NCI-H446 (cell line): ENCODE data around the gene DIP2B.
"Not testable (repeated sequence)": the region's sequence is repeated elsewhere in the genome, so short reads cannot be mapped to it uniquely, and the experiment has no call there.

ENCODE experiments used
- DNase-seq, 2 experiments: peaks; one replicate each; lab custom pipeline; 2025; lab: John Stamatoyannopoulos, UW

The DIP2B gene

DNA sequence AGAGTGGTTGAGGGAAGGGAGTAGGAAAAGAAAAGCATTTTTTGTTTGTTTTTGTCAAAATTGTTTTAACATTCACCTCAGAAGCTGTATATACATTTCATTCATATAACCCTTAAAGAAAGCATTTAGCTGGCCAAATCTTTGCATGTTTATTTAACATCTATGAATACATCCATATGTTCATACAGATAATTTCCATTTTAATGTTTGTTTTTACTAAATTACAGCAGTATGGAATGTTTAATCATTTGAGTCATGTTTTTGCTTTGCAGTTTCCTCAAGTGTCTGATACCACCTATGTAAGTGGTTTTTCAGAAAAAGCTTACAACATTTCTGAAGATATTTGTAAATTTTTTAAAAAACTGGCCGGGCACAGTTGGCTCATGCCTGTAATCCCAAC lies 174.8 kb downstream of the DIP2B start:
- no peak for DNase-seq

DNA sequence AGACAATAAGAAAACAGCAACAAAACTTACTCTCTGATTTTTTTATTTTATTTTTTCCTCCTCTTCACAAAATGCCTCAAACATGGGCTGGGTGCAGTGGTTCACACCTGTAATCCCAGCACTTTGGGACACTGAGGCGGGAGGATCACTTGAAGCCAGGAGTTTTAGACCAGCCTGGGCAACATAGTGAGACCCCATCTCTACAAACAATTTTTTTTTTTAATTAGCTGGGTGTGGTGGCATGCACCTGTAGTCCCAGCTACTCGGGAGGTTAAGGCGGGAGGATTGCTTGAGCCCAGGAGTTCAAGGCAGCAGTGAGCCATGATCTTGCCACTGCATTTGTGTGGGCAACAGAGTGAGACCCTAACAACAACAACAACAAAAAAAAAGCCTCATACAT lies 176.3 kb downstream of the DIP2B start:
- DNase-seq: not testable (repeated sequence)

DNA sequence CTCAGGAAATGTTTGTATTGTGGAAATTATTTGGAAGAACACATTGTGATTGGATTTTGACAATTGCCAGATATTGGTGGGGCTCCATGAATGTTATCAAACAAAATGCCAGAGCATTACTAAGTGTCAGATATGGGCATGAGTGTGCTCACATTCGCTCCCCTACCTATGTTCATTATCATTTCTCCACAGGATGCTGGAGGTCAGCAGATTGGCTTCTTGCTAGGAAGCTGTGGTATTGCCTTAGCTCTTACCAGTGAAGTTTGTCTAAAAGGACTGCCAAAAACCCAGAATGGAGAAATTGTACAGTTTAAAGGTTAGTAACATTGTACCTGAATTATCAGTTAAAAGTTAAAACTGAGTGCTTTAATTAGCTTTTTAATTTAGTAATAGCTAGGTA lies 180.9 kb downstream of the DIP2B start:
- no peak for DNase-seq

DNA sequence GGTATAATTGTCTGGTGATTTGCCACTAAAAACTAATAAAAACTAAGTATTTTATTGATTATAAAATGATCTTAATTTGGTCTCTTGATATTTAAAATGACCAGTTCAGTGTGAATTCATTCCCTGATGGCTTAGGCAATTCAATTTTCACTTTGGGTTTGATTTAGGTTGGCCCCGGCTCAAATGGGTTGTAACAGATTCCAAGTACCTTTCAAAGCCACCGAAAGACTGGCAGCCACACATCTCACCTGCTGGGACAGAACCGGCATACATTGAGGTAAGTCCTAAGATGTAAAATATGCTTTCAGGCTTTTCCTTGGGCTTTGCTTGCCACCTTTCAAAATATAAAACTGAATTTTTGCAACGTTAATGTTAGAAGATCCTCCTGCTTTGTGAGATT lies 181.6 kb downstream of the DIP2B start:
- no peak for DNase-seq

DNA sequence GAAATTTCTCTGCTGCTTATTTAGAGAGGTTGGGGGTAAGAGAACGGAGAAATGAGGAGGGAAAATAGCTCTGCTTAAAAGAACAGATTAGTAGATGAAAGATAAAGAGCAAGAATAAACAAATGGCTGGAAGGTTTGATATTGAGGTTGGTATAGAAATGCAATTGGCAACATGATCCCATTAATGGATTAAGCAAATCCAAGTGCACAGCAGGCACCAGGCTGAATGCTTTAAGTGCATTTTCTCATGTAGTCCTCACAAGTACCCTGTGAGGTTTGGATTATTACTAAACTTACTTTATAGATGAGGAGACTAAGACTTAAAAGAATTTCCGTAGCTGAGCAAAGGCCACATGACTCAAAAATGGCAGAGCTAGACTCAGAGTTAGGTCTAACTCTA lies 182.2 kb downstream of the DIP2B start:
- no peak for DNase-seq

DNA sequence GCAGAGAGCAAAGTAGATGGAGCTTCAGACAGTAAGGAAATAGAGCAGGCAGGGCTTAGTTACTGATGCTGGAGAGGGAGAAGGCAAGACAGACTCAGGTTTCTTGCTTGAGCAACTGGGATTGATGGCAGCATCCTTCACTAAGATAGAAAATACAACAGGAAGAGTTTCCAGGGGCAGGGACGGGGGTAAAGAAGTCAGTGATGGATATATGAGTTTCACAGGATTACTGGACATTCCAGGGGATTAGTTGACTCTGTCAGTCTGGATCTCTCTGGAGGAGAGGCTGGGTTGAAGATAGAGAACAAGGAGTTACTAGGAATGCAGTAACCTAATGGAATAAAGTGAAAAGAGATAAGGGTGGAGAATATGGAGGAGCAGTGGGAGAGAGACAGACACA lies 184.7 kb downstream of the DIP2B start:
- DNase-seq: no peak

DNA sequence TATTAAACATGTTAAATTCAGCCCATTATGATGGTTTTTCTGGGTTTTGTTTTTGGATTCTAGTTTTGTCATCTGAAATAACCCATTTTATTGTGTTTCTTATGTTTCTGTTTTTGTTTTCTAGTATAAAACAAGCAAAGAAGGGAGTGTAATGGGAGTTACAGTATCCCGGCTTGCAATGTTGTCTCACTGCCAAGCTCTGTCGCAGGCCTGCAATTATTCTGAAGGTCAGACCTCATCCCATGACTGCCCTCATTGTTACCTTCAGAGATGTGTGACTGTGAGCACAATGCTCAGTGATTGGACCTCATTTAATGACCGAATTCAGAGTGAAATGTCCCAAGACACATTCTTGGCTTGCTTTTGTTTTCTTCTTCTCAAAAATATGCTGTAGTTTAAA lies 186.1 kb downstream of the DIP2B start:
- DNase-seq: no peak

DNA sequence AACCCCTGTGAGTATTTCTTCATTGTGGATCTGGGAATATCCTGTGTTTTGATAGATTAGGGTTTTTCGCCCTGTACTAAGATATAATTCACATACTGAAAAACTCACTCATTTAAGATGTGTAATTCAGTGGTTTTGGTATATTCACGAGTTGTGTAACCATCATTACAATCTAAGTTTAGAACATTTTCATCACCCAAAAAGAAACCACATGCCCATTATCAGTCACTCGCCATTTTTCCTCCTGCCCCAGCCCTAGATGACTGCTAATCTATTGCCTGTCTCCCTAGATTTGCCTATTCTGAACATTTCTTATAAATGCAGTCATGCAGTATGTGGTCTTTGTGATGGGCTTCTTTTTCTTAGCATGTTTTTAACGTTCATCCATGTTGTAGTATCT lies 191.2 kb downstream of the DIP2B start:
- DNase-seq: no peak

DNA sequence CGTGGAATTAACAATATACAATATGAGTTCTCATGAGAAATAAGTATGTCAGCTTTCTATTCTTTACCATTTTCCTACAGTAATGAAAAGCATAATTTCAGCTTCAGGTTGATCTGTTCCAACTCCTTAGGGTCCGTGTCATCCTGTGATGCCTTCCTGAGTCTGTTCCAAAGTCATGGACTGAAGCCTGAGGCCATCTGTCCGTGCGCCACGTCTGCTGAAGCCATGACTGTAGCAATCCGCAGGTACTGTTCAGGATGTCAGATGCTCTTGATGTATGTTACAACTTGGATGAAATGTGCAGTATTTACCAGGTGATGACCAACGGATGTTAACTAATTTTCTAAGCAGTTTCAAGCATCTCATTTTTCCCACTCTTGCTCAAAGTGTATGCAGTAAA lies 192.1 kb downstream of the DIP2B start:
- no peak for DNase-seq

DNA sequence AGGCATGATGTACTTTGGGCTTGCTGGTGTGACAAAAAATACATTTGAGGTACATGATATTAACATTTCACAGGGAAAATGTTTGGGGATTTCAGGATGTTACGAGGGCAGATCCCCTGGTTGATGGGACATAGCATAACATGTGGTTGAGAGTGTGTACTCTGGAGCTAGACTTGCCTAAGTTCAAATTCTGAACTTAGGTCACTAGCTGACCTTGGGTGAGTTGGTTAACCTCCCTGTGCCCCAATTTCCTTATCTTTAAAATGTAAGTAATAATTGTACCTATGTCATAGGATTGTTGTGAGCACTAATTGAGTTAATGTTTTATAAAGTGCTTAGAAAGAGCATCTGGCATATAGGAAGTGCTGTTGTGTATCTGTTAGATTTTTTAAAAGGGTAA lies 194.4 kb downstream of the DIP2B start:
- no peak for DNase-seq

DNA sequence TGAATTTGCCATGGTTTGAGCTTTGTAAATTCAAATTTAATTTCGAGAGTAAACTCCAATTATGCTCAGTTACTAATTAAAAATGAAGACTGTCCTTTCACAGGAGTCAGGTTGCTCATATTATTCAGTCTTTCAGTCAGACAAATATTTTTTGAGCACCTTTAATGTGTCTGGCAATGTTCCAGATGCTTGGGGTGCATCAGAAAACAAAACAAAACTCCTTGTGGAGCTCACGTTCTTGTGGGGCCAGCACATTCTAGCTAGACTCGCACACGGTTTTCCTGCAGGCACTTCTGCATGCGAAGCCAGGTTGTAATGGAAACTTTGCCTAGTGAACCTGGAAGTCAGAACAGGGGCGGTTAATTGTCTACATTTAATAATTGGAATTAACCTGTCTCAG lies 195.2 kb downstream of the DIP2B start:
- no peak for DNase-seq

DNA sequence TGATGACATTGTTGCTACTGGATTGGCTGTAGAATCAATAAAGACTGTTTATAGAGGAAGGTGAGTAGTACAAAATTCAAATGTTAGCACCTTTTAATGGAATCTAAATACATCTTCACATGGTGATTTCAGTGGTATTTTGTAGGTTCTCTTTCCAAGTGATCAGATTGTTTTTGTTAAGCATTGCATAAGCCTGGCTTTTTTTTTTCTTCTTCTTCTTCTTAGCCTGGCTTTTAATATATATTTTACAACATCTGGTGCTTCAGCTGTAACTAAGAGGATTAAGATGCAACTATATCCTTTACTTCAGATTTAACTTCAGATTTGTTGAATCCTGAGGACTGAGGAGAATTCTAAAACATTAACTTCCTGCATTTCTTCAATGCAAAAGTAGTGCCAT lies 201.8 kb downstream of the DIP2B start:
- no peak for DNase-seq

DNA sequence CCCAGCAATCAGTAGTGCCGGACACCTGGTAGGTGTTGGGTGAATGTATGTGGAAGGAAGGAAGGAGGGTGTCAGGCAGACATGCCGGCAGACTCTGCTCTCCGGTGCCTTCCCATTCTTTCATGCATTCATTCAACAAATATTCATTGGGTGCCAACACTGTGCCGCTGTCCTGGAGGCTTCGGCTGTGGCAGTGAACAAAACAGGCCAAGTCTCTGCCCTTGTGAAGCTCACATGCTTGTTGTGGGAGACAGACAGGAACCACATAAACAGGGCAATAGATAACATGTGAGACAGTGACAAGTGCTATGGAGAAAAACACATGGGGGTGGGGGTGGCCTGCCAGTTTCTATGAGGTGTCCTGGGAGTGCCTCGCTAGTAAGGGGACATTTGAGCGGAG lies 202.6 kb downstream of the DIP2B start:
- DNase-seq: no peak

DNA sequence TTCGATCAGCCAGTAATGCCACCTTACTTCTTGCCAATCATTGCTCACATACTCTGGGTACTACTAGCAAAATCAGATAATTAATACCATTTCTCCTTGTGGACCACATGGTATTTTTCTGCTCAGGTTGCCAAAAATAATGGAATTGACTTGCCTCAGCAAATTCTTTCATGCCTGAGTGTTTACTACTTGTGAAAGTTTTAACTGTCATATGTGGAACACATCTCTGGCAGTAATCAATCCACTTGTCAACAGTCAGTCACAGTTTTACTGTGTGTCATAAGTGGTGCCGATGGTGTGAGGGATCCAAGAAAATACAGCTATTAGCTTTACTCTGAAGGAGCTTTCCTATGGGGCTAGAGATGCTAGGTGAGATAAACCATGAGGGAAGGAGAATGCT lies 203.8 kb downstream of the DIP2B start:
- peak in 1 of 2 experiments; percentile 24 for DNase-seq

DNA sequence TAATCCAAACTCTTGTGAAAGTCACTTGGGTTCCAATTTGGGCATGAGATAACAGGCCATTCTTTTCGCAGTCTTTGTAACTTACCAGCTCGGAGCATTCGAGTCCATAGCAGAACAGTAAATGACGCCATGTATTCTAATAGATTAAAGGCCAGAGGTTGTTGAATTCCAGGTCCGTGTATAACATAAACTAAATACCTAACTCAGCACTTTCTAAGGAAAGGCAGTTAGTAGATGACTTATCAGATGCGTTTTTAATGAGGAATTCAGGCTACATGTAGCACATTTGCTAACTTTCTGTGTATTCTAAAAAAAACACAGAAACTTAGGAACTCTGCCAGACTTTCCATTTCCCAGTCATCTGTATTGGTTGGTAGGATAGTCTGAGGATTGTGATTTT lies 206.3 kb downstream of the DIP2B start:
- no peak for DNase-seq

DNA sequence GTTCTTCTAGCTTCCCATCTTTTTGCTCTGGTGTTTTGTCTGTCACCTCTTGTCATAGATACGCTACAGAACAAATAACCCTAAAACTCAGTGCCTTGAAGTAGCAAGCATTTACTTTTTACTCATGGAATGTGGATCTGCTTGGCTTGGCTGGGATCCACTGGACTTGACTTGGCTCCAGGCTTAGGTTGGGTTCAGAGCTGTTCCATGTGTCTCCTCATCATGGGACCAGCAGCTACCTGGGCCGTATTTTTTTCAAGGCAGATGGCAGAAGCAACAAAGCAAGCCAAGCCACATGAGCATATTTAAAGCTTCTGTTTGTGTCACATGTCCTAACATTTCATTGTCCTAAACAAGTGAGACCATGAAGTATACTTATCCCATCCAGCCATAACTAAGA lies 210.4 kb downstream of the DIP2B start:
- DNase-seq: no peak

DNA sequence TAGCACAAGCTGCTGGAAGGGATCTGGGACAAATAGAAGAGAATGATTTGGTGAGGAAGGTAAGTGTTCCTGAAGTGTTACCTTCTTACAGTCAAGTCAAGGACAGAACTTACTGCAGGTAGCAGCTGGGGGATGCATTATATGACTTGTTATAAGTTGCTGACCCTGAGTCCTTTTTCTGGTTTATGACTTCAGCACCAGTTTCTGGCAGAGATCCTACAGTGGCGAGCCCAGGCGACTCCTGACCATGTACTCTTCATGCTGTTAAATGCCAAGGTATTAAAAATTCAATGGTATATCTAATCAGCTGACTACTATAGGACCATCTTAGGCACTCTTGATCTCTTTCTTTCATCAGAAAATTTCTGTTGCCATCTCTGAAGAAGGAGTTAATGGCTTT lies 214.0 kb downstream of the DIP2B start:
- DNase-seq: no peak

DNA sequence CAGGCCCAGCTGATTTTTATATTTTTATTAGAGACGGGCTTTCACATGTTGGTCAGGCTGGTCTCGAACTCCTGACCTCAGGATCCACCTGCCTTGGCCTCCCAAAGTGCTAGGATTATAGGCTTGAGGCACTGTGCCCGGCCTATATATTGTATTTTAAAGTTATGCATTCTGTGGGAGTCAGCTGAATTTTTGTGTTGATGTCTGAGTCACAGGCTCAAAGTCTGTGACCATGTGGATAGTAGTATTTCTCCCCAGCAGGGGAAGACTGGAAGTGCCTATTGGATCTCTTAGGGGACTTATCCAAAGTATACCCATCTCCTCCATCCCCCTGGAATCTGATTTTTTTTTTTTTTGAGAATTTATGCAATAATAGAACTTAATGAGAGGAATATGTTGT lies 215.3 kb downstream of the DIP2B start:
- DNase-seq: no peak

DNA sequence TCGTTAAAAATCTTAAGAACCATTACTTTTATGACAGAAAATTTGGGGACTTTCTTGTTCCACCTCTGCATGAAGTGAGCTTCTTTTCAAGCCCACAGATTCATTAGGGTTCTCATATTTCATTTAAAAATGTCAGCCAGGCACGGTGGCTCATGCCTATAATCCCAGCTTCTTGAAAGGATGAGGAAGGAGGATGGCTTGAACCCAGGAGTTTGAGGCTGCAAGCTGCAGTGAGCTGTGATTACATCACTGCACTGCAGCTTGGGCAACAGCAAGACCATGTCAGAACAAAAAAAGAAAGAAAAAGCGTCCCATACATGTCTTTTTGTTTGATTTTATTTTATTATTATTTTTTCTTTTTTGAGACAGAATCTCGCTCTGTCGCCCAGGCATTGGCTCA lies 215.7 kb downstream of the DIP2B start:
- DNase-seq: no peak

DNA sequence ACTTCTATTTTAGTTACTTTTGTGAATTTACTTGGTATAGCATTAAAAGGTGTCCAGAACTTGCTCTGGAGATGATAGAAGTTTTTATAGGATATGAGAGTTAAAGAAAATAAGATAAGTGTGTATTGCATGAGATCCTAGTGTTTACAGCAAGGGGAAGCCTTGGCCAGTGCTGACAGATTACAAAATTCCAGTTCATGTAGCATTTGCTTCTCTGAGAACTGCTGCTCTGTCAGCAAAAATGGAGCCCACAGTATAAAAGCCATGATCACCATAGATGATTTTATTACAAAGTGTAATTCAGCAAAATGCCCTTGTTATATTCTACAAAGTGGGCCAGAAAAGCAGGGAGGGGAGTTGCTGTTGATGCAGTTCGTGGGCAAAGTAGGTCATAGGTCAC lies 219.1 kb downstream of the DIP2B start:
- DNase-seq: no peak

DNA sequence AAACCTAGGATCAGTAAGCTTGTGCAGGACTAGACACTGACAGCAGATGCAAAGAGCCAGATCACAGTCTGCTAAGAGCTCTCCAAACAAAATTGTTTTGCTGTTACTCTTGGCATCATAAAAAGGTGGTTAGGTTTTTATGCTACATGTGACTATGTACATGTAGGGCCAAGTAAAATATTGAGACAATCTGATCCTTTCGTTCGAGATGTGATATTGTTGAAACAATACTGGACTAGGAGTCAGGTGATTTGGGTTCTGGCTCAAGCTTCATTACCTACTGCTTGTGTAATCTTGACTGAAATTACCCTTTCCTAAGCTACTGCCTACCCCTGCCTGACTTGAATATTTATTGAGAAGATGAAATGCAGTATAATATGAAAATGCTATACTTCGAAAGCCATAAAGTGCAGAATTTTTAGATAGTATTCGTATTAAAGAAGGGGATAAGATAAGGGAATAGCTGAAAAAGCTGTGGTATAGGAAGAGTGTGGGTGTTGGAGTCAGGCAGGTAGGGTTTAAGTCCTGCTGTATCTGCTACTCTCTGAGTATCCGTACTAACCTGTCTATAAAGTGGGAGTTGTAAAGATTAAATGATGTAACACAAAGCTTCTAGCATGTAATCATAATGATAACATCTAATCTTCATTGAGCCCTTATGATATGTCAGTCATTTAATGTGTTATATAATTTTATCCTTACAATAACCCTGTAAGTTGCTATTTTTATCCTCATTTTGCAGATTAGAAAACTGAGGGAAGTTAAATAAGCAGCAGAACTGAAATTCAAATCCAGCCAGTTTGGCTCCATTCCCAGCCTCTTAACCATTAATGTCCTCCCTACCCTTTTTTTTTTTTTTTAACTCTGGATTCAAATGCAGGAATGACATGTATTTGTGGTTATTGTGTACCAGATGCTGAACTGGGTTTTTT lies 220.5 kb downstream of the DIP2B start:
- peak in 1 of 2 experiments; percentile 12 for DNase-seq

DNA sequence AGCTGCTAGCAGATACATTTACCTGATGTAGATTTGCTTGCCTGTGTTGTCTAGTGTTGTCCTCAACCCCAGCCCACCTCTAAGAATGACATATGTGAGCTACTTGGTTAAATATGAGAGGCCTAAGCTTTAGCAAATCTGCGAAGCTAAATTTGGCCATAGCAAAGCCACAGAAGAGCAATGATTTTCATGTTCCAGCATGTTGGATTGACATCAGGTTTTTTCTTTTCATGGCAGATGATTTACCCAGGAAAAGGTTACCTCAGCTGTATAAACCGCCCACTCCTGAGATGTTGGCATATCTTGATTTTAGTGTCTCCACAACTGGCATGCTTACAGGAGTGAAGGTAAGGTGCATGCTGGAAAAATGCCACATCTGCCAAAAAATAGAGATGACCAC lies 222.7 kb downstream of the DIP2B start:
- DNase-seq: no peak

DNA sequence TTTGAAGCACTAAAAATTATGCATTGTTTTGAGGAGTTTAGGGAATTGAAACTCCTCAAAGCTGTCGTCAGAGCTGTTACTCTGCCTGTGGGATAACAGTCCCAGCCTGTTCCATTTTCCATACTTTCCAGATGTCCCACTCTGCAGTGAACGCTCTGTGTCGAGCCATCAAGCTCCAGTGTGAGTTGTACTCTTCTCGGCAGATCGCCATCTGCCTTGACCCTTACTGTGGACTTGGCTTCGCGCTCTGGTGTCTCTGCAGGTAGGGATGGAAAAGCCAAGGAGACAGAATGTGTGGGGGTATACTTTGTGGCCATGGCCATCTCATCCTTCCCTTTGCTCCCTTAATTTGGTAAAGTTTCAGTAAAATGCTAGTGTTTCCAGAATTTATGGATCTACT lies 223.6 kb downstream of the DIP2B start:
- DNase-seq: peak; percentile 16 to 47

DNA sequence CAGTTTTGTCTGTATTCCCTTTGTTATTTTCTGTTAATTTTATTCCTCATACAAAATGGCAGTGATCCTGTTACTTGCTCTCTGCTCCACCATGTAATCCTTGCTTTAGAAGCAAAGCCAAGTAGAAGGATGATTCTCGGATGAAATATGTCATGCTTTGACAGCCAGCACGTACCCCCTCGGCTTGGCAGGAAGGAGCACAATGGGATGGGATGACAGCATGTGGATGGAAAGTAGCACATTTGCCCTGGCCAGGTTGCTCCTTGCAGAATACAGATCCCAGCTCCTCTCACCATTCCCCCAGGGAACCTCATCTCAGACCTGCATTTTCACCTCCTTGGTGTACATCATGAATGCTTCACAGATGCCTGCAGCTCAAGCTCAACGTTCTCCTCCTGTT lies 224.1 kb downstream of the DIP2B start:
- DNase-seq: peak in 1 of 2 experiments; percentile 54
